Bronchial epithelial cell (primary cell): ENCODE results near the gene MBOAT2. TPM values are rescaled to one million over a fixed set of nuclear protein-coding genes. Genes with fewer than 3 reads are reported as not detected.
"Not testable (repeated sequence)": the region's sequence is repeated elsewhere in the genome, so short reads cannot be mapped to it uniquely, and the experiment has no call there.

Experiments
- DNase-seq: peaks from one replicate; pipeline ENCODE4 v3.0.0-alpha.2; 2010; ENCODE audit warnings: low read depth
- FAIRE-seq: peaks from 2 replicates; lab custom pipeline; 2011; peaks lifted over from hg19 to GRCh38; lab: Jason Lieb, UNC
- H3K27me3 ChIP-seq: 2 replicates; pipeline ENCODE4 v1.5.1; 2011; ENCODE audit warnings: low read length; ENCODE audit not compliant: control insufficient read depth, insufficient read depth
- H3K36me3 ChIP-seq: 2 replicates; pipeline ENCODE4 v1.5.1; 2011; ENCODE audit warnings: low read length; ENCODE audit not compliant: control insufficient read depth, insufficient read depth
- H3K4me3 ChIP-seq: 2 replicates; pipeline ENCODE4 v1.5.1; 2011; ENCODE audit warnings: mild to moderate bottlenecking, low read depth, low read length, control low read depth
- CTCF ChIP-seq: IDR thresholded peaks from 2 replicates; pipeline ENCODE4 v1.5.1; 2011; ENCODE audit warnings: mild to moderate bottlenecking, moderate library complexity, low read length, control low read depth, inconsistent platforms; ENCODE audit not compliant: insufficient read depth, severe bottlenecking
- total RNA-seq: library from RNA; depleted of rRNA; stranded (reverse); fragments of >200 nt; gene quantifications from 2 replicates; pipeline ENCODE4 v1.2.1, GENCODE V29; 2014

Gene MBOAT2
- total RNA-seq: 93.3 and 145 TPM in 2 replicates

GRCh38 chr2:9003616-9004337 lies at the start of gene MBOAT2:
Gene MBOAT2, minus strand, starts transcription at chr2:9003684. Its CDS starts 70 bp downstream, at chr2:9003614.
- TF ChIP-seq CTCF: no peak

GRCh38 chr2:9052821-9053533 lies 49.5 kb upstream of the MBOAT2 start:
- H3K4me3 ChIP-seq: no peak overlapping the region
- FAIRE-seq (no peak), DNase-seq (no peak)
- H3K27me3 ChIP-seq: no peaks in the 10 kb centered on the region
- TF ChIP-seq CTCF: no peak
- H3K36me3 ChIP-seq: no peaks in the 10 kb centered on the region

More at GRCh38 chr2:9003616-9004337, at the start of gene MBOAT2:
- Histone ChIP-seq H3K27me3 (no peaks in the 10 kb centered on the region), H3K36me3 (no peaks in the 10 kb centered on the region), H3K4me3 (peak within 1 kb of the TSS; percentile 80)
- DNase-seq (peak; percentile 69), FAIRE-seq (no peak)

GRCh38 chr2:9051451-9051850 lies 48.0 kb upstream of the MBOAT2 start:
- H3K36me3 ChIP-seq, H3K4me3 ChIP-seq, H3K27me3 ChIP-seq, DNase-seq, FAIRE-seq: not testable (repeated sequence)

GRCh38 chr2:9050122-9050809 lies 46.8 kb upstream of the MBOAT2 start:
- no peaks in the 10 kb centered on the region for H3K36me3 ChIP-seq
- TF ChIP-seq CTCF: no peak
- H3K27me3 ChIP-seq: no peaks in the 10 kb centered on the region
- FAIRE-seq (no peak), DNase-seq (no peak)
- no peak overlapping the region for H3K4me3 ChIP-seq

GRCh38 chr2:9045595-9045994 lies 42.1 kb upstream of the MBOAT2 start:
- H3K36me3 ChIP-seq: no peaks in the 10 kb centered on the region
- DNase-seq (no peak), FAIRE-seq (no peak)
- TF ChIP-seq CTCF: no peak
- H3K27me3 ChIP-seq: no peaks in the 10 kb centered on the region
- no peak overlapping the region for H3K4me3 ChIP-seq

GRCh38 chr2:9043491-9043890 lies 40.0 kb upstream of the MBOAT2 start:
- H3K27me3 ChIP-seq, H3K4me3 ChIP-seq, FAIRE-seq, H3K36me3 ChIP-seq, DNase-seq: not testable (repeated sequence)
